GM19395 (cell line): ENCODE measurements around the gene TMEM63A.
"Not testable (repeated sequence)": the region's sequence is repeated elsewhere in the genome, so short reads cannot be mapped to it uniquely, and the experiment has no call there.

ENCODE experiments used
- ATAC-seq: cut with Tn5 transposase; IDR thresholded peaks from one replicate; pipeline ENCODE4 v1.9.1; 2021; ENCODE audit warnings: mild to moderate bottlenecking, moderate library complexity; ENCODE audit not compliant: unreplicated experiment

Gene TMEM63A

DNA sequence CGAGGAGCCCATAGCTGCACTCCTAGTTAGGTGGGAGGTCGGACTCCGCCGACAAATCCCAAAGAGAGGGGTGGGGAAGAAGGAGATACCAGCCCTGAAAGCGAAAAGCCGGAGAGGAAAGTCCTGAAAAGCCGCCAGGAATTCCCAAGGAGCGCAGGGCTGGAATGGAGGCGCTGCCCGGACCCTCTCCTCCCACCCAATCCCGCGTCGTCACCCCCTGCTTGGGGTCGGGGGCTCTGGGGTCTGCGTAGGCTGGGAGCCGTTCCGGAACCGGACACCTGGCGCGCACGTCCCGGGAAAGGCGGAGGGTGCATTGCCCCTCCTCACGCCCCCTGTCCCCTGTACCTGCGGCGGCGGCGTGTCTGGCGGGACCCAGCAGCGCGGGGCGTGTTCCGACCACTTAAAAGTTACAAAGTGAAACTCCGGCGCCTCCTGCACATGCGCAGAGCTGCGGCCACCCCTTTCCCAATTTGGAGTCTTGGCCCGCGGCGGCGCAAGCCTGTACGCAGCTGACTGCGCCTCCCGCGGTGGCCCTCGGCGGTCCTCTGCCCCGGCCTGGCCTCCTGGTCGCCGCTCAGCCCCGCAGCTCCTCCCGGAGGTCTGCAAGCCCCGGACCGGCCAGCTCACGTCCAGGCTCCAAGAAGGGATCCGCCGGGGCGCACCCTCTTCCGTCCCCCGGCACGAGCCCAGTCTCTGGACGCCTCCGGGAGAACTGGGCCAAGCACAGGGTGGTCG, at the start of gene TMEM63A:
Gene TMEM63A (minus strand): TSS at position 422 of the 735 bp plus-strand sequence. CDS start 4,800 bp downstream, outside the sequence.
- ATAC-seq, result peak; percentile 73

DNA sequence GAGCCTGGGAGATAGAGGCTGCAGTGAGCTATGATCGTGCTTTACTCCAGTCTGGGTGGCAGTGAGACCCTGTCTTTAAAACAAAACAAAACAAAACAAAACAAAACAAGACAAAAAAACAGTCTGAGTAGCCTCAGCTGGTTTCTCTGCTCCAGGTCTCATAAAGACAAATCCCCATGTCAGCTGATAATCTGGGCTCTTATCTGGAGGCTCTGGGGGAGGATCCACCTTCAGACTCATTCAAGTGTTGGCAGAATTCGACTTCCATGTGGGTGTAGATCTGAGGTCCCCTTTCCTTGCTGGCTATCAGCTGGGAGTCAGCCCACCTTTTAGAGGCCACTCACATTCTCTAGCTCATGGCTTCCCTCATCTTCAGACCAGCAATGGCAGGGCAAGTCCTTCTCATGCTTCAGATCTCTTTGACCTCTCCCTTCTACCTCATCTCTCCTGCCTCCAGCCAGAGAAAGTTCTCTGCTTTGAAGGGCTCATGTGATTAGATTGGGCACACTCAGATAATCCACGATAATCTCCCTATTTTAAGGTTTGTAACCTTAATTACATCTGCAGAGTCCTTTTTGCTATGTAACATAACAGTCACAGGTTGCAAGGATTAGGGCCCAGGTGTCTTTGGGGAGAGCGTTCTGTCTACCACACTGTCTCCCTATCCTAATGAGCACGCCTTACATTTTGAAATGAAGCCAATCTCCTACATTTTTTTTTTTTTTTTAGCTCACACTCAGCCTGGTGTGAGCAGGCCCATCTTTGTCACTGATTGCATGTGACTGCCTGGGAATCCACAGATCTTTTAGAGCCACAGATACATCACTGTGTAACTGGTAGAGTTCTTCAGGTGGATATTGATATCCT, 49.3 kb upstream of the TMEM63A start:
- ATAC-seq, result no peak

DNA sequence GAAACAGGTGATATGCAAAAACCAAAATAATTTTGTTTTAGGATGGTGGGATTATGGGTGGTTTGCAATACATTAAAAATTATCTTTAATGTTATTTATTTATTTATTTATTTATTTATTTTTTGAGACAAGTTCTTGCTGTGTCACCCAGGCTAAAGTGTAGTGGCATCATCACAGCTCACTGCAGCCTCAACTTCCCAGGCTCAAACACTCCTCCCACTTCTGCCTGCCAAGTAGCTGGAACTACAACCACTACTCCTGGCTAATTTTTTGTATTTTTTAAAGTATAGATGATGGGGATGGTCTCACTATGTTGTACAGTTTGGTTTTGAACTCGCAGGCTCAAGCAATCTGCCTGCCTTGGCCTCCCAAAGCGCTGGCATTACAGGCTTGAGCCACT, 48.4 kb upstream of the TMEM63A start:
- no peak for ATAC-seq

DNA sequence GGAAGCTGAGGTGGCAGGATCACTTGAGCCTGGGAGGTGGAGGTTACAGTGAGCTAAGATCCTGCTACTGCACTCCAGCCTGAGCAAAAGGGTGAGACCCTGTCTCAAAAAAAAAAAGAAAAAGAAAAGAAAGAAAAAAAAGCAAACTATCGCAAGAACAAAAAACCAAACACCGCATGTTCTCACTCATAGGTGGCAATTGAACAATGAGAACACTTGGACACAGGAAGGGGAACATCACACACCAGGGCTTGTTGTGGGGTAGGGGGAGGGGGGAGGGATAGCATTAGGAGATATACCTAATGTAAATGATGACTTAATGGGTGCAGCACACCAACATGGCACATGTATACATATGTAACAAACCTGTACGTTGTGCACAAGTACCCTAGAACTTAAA, 47.3 kb upstream of the TMEM63A start:
- ATAC-seq, result not testable (repeated sequence)

DNA sequence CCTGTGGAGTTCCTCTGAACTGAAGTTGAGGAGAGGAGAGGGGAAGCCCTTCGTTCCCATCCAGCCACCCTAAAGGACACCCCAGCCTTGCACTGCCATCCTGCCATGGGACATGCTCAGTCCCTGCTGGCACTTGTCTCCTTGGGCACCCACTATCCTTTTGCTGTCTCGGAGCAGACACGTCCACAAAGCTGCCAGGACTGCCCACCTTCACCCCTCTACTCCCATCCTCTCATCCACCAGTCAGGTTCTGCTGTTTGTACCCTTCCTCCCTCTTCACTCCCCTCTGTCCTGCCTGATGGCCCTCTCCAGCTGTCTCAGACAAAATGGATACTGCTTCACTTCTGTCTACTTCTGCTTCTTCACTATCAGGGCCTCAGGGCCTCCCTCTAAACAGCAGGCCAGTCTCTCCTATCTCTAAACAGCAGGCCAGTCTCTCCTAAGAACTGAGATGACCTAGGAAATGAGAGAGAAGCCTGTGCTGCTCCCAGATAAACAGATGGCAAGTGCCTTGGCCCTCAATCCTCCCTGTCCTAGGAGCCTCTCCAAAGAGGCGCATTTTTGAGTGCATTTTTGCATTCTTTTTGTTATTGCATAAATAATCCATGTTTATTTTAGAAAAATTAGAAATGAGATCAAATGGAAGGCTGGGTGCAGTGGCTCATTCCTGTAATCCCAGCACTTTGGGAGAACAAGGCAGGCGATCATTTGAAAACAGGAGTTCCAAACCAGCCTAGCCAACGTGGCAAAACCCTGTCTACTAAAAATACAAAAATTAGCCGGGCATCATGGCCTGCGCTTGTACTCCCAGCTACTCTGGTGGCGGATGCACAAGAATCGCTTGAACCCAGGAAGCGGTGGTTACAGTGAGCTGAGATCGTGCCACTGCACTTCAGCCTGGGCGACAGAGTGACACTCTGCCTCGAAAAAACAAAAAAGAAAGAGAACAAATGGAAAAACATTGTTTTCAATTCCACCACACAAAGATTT, 46.3 kb upstream of the TMEM63A start:
- no peak for ATAC-seq

DNA sequence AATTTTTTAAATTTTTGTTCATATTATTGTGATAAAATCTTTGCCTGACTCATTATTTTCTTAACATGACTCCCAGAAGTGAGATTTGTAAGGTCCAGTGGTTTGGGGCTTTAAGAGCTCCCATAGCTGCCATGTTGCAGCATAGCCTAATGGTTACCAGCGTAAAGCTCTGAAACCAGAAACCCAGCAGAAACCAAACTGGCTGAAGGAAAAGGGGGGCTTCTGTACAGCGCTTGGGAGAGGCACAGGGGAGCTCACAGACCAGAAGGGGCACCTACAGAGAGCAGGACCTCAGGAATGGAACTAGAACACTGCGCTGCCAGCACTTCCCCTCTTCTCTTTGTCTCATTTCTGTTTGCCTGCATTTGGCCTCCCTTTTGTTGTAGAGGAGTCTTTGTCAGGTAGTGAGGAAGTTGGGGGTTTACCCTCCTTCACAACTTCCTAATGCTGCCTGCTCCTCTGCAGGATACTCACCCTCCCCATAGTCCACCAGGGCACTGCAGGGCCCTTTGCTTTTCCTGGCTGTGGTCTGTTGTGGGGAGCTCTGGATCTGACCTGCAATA, 44.5 kb upstream of the TMEM63A start:
- no peak for ATAC-seq

DNA sequence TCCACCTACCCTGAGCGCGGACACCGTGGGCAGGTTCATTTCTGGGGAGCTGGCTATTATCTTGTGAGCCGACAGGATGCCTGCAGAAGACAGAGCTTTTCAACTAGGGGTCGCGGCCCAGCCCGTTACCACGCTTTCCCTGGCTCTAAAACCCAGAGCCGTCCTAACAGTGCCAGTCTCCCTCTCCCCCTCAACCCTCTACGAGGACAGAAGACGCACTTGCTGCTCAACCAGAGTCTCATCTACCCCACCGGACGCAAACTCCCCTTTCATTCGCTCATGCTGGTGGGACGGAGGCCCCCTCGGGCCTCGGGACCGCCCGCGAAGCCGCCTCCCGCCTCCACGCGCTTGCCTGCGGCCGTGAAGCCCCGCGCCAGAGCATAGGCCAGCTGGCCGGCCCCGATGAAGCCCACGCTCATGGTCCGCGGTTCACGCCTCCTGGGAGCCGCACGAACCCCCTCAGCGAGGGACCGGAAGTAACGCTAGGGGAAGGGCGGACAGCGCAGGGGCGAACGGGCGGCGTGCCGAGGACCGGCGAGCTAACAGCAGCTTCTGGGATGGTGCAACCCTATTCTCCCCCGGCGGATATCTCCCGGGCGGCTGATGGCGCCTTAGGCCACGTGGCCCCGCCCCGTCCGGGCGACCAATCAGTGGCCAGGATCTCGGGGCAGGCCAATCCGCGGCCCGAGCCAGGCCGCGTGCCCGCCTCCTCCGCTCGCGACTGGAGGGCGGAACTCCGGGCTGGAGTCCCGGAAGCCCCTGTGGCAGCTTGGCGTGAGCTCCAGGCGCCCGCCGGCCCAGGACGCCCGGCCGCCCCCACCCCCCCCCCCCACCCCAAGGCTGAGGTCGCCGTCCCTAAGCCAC, 41.7 kb upstream of the TMEM63A start, which contains the start of gene PYCR2:
Gene PYCR2 (minus strand): TSS at position 559 of the 864 bp plus-strand sequence. CDS start 140 bp downstream, at position 419.
- peak; percentile 98 for ATAC-seq

DNA sequence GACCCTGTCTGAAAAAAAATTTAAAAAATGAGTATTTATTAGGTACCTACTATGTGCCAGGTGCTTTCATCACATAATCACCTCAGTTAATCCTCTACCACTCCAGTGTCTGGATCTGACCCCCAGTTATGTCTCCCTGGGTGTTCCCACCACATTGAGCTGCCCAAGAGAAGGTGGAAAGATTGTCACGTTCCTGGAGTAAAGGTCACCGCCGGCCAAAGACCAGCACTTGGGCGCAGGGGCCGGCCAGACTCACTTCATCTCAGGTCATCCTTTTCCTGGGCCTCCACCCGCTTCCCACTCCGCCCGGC, 41.2 kb upstream of the TMEM63A start:
- no peak for ATAC-seq

DNA sequence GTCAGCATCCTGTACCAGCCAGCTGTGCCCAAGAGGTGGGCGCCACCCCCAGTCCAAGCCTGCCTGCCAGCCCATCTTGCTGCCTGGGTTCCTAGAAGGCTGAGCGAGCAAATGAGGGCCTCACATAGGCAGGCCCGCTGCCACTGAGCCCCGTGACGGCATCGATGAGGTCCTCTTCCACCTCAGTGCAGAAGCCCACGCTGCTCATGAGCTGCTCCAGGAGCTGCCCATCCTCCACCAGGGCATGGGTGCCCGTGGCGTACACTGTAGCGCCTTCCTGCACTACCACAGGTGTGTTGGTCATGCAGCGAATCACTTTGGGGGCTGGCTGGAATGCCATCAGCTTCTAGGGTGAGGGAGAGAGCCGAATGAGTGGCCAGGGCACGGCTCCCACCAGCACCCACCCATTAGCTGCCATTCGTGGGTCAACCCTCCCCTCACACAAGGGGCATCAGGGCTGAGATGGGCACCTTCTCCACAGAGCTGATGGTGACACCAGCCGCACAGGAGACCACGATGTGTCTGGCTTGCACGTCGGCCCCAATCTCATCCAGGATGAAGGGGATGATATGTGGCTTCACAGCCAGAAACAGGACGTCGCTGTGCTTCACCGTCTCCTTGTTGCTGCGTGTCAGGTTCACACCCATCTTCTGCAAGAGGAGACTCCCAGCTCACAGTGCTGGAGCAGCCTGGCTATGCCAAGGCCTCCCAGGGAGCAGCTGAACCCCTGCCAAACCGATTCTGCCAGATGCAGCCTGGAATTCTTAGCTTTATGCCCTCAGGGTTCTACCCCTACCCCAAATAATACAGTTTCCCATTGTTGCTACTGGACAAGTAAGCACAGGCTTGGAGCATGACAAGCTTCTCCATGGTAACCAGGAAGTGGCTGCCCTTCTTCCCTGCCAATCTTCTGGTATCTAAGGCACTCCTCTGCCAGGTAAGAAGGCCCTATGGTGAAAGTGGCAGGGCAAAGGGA, 39.8 kb upstream of the TMEM63A start:
- ATAC-seq, result no peak

DNA sequence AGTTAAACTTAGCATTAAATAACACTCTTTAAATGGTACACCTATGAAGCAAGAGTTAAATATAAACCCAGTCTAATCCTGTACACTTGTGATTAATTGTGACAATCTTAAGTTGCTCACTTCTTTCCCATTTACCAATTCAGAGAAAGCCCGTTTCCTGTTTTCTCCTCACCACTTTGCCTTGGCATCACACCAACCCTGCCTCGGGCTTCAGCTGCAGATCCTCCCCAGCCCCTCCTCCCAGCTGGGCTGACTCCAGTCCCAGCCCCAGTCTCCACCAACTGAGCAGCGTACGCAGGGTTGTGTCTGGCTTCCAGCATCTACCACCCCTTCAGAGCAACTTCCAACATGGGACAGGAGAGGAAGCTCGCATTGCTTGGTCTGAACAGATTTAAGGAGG, 37.7 kb upstream of the TMEM63A start:
- ATAC-seq, result no peak

DNA sequence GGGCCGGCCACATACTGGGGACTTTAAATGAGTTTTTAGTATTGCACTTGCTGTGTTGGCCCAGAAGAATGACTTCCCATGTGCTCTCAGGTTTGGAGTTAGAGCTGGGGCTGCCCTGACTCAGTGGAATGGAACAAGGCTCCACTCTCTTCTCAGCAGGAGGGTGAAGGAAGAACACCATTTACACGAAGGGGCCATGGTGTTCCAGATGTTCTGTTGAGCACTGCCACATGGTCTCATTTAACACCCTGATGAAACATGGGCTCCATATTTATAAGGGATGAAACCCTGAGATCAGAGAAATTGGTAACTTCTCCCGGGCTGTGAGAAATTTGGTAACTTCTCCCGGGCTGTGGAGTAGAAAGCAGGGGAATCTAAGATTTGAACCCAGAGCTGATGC, 36.1 kb upstream of the TMEM63A start:
- ATAC-seq, result no peak

DNA sequence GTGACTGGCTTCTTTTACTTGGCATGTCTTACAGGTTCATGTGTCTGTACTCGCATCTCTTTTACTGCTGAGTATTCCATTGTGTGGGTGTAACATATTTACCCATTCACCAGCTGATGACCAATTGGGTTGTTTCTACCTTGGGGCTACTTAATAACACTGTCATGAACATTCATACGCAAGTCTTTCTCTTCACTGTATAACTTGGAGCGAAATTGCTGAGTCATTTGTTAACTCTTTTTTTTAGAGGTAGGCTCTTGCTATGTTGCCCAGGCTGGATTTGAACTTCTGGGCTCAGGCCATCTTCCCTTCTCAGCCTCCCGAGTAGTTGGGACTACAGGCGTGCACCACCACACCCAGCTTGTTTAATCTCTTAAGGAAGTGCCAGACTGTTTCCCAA, 35.4 kb upstream of the TMEM63A start:
- ATAC-seq, result no peak

DNA sequence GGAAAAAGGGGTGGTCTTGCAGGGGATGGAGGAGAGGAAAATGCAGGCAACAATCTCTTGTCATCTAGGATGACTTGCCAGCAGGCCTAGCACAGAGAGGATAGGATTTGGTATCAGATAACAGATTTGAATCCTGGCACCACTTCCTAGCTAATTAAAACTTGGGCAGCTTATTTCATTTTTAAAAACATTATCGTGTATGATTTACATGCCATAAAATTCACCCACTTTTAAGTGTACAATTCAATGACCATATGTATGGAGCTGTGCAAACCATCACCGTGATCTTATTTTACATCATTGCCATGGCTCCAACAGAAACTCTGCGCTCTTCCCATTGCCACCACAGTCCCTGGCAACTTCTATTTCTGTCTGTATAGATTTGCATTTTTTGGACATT, 34.9 kb upstream of the TMEM63A start:
- no peak for ATAC-seq

DNA sequence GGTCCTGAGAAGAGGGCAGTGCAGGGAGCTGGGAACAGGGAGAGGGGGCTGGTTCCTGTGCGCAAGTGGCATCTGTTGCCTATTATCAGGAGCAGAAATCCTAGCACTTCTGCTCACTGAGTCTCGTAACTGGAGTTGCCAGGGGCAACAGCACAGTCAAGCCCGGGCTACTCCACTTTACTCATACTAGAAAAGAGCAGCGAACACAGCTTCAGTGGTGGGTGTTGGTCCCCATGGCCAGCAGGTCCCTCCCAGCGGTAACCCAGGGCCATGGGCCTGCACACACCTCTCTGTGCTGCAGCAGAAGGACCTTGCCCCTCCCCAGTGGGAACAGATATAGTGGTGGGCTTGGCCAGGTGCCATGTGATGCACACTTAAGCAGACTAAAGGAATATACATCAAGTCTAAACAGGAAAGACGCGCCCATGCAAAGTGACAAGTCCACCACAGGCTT, 33.4 kb upstream of the TMEM63A start:
- no peak for ATAC-seq

DNA sequence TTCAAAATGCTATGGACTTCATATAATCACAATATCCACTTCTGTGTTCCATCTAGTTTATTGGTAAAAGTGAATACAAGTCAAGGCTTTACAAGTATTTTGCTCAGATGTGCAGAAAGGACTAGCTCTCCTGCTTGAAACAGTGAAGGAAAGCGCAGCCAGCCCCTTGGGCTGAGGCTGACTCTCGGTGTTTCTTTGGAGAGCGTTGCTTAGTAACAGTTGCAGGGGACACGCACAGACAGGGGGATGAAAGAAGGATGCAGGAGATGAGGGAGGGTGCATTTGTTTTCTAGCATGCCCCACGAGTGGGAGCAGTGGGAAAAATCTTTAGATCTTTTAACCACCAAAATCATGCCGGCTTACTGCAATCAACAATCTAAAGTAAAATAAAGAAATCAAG, 32.8 kb upstream of the TMEM63A start:
- ATAC-seq, result no peak

DNA sequence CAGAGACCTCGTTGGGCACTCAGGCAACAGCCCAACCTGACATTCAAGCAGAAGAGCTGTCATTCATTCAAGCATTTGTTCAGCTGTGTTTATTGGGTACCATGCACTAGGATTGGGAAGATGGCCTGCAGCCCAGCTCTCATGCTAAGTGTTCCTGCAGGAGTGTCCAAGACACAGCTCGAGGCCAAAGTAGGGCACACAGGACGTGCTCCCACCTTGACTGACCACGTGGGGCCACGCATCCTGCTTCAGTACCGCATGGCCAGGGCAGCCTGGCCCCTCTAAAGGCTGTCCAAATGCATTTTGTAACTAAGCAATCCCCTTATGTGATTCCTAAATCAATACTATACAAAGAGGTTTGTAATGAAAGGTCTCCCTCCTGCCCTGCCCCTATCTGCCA, 32.2 kb upstream of the TMEM63A start:
- no peak for ATAC-seq

DNA sequence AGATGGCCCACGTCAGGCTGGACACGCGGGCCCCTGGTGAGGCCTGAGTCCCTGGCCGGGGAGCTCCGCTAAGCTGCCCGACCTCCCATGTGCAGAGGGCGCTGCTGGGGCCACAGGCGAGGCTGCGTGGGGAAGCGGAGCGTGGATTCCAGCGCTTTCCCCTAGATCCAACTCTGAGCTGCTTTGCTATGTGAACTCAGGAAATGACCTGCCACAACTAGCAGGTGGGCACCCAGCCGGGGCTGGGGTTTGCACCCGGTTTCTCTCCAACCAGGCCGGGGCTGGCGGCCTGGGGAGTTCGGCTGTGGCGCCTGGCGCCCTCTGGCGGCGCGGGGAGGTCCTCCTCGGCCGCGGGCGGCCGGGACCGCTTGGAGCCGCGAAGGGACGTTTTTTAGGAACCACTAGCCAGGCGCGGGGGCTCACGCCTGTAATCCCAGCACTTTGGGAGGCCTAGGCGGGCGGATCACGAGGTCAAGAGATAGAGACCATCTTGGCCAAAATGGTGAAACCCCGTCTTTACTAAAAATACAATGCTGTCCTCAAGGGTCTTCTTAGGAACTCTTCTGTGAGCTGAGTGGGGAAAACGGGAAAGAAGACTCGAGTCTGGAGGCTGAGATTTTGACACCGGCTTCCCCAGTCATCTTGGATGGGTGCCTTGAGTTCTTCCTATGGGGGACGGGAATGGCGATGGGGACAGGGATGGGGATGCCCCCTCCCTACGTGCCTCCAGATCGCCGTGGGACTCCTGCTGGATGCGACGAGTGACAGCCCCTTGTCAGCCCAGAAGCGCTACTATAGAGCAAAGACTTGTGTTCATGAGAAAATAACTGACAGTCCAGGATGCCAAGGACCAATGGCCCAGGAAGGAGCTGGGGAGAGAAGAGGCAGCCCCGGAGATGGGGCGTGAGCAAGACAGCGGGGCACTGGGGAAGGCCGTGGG, 29.3 kb upstream of the TMEM63A start:
- peak; percentile 84 for ATAC-seq
